GM13976 (cell line): ENCODE data around the gene TAX1BP1.
"Not testable (repeated sequence)": the region's sequence is repeated elsewhere in the genome, so short reads cannot be mapped to it uniquely, and the experiment has no call there.

Experiments
- DNase-seq: peaks from one replicate; pipeline ENCODE4 v3.0.0; 2012; ENCODE audit warnings: low spot score
- CTCF ChIP-seq: IDR thresholded peaks from 2 replicates; pipeline ENCODE4 v1.5.1; 2012; ENCODE audit warnings: borderline replicate concordance, mild to moderate bottlenecking; ENCODE audit not compliant: insufficient read depth; ENCODE audit errors: extremely low read depth, missing control alignments, control extremely low read depth
- in situ Hi-C: fragments of 300-500 bp; cut with MboI; formaldehyde crosslinking; loops from one replicate; pipeline ENCODE4 v1.12.0; 2022; ENCODE audit warnings: low sequenced_read_pairs, mixed read lengths, inconsistent platforms; ENCODE audit not compliant: unreplicated experiment

The TAX1BP1 gene

GRCh38 chr7:27840760-27841364 is 100.9 kb downstream of the TAX1BP1 start:
- in situ Hi-C loops = no loop called here
- no peak for TF ChIP-seq CTCF
- DNase-seq = peak; percentile 5

DNA sequence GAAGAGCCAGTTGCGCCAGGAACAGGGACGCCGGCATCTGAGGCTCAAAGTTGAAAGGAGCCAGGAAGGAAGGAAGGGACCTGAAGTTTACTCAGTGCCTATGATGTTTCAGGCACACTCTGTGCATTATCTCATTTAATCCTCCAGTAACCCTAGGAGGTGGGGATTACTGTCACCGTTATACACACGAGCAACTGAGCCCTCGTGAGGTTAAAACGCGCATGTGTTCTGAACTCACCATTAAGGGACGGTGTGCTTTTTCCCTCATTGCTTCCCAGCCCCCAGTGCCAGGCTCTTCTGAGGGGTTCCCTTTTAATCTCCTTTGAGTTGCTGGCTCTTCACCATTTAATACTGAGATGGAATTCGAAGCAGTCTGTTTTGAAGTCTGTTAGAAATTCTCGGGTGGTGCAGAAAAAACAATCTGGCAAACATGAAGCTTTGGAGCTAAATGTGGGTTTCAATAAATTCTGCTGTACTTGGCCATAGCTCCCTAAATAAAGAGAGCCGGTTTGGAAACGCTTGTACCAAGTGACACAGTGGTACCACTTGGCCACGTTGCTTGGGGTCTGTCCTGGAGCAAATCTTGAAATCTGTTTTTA is 102.2 kb downstream of the TAX1BP1 start:
- DNase-seq = no peak
- in situ Hi-C loops = no loop called here
- TF ChIP-seq CTCF = no peak

DNA sequence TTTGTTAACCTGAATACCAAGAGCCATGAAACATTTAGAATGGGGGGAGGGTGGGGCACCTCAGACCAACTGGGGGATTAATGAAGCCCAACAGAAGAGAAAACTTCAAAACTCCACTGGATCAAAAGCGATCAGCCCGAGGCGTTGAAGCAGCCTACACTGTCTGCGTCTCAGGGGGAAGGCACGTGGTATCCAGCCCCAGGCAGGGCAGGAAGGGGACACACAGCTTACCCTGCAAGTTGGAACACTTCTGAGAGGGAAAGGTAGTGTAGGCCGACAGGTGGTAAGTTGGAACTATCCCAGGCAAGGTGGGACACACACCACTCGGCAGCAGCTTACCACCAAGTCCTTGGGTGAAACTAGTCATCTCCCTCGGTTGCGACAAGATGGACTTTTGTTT is 102.9 kb downstream of the TAX1BP1 start:
- in situ Hi-C loops = no loop called here
- no peak for TF ChIP-seq CTCF
- peak; percentile 5 for DNase-seq

GRCh38 chr7:27843584-27844305 is 103.8 kb downstream of the TAX1BP1 start:
- in situ Hi-C loops = no loop called here
- peak; percentile 12 for DNase-seq
- TF ChIP-seq CTCF = no peak

DNA sequence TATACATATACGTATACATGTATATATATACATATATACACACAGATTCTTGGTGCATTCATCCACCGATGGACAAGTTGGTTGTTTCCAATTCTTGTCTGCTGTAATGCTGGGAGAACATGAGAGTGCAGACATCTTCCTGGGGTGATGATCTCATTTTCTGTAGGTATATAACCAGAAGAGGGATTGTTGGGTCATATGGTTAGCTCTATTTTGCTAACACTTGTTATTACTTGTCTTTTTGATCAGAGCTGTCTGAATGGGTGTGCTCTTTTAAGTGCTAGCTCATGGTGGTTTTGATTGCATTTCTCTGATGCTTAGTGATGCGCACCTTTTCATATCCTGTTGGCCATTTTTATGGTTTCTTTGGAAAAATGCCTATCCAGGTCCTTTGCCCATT is 106.4 kb downstream of the TAX1BP1 start:
- in situ Hi-C loops = no loop called here
- DNase-seq = no peak
- no peak for TF ChIP-seq CTCF

GRCh38 chr7:27850531-27850930 is 110.6 kb downstream of the TAX1BP1 start:
- in situ Hi-C loops = no loop called here
- no peak for DNase-seq
- TF ChIP-seq CTCF = no peak

GRCh38 chr7:27856703-27857485 is 116.9 kb downstream of the TAX1BP1 start:
- DNase-seq, in situ Hi-C loops: not testable (repeated sequence)
